ENCODE data around the gene TRIM9. TPM values are rescaled to one million over a fixed set of nuclear protein-coding genes. Genes with fewer than 3 reads are reported as not detected.

Gene TRIM9
- total and polyA plus RNA-seq, 2 donors (not counting 3 experiments of a cell fraction or from before 2014, with no cell fraction given), result not detected

- H3K79me2 ChIP-seq (ENCODE audit: control insufficient read depth, insufficient read depth, low read length), result no peaks in the 10 kb centered on the region
- FAIRE-seq, result no peak
- BruUV-seq (replicated peaks), result no TSS peak
- H3K9me3 ChIP-seq (replicated peaks; ENCODE audit: control insufficient read depth, insufficient read depth, low read length), result no peaks in the 10 kb centered on the region
- TF ChIP-seq POLR2AphosphoS5 (IDR thresholded peaks at IDR 0.05; ENCODE audit: insufficient read depth, low read depth, low read length), result no peak
- no peak for TF ChIP-seq JUN (IDR thresholded peaks at IDR 0.05; ENCODE audit: borderline replicate concordance, insufficient read depth, insufficient read length, low read depth)
- no peak for TF ChIP-seq GATA2 (IDR thresholded peaks at IDR 0.05; ENCODE audit: insufficient read depth, insufficient read length, low read depth, low read length)
- no peak for TF ChIP-seq MYC (IDR thresholded peaks at IDR 0.05; ENCODE audit: low read depth, low read length)
- TF ChIP-seq MAX (IDR thresholded peaks at IDR 0.05; ENCODE audit: insufficient read depth, insufficient read length), result no peak
- no peak for TF ChIP-seq CTCF (IDR thresholded peaks at IDR 0.05; ENCODE audit: extremely low read depth in 1 of 2, insufficient read depth in 1 of 2, low read depth in 1 of 2, low read length in 2 of 2)
- TF ChIP-seq POLR2A (IDR thresholded peaks at IDR 0.05; ENCODE audit: low read depth, low read length), result no peak
- TF ChIP-seq EZH2 (IDR thresholded peaks at IDR 0.05; ENCODE audit: borderline replicate concordance, low read depth, low read length, severe bottlenecking), result no peak
- no peak for TF ChIP-seq FOS (IDR thresholded peaks at IDR 0.05; ENCODE audit: borderline replicate concordance, insufficient read depth, low read length)
- ChIA-PET POLR2A (interaction anchor here (0.6 kb wide), 1 partner anchor 106 kb away, joined by 3 read pairs; no protein-coding TSS in a partner anchor), CTCF (no interaction called here)
- no peaks in the 10 kb centered on the region for H3K36me3 ChIP-seq (ENCODE audit: control insufficient read depth in 2 of 2, extremely low read depth in 1 of 2, insufficient read depth in 2 of 2, low read length in 2 of 2)
- DNase-seq (ENCODE audit: low read depth, low spot score), result no peak
- H2AFZ ChIP-seq (ENCODE audit: low read depth, low read length), result no peak overlapping the region
- dilution Hi-C loops (cut with MboI; ENCODE audit: extremely low pct_ligation_motif_present, low sequenced_read_pairs), result no loop called here
- intact Hi-C loops (cut with micrococcal nuclease), result no loop called here
- H3K4me3 ChIP-seq (replicated peaks in 1 of 3; ENCODE audit: insufficient read depth in 1 of 3, low read depth in 1 of 3, low read length in 3 of 3), result no peak overlapping the region
- H3K27me3 ChIP-seq (ENCODE audit: control insufficient read depth in 2 of 2, insufficient read depth in 2 of 2, low read length in 2 of 2), result peaks cover 19 to 37% of the 10 kb centered on the region in 2 experiments
- H3K9ac ChIP-seq (replicated peaks; ENCODE audit: extremely low read depth, insufficient read depth, low read length), result no peak overlapping the region
- H3K4me1 ChIP-seq (ENCODE audit: control insufficient read depth, extremely low read depth, insufficient read depth, low read length), result no peaks in the 10 kb centered on the region
- H3K4me2 ChIP-seq (ENCODE audit: insufficient read depth, low read length), result no peak overlapping the region
- H4K20me1 ChIP-seq (replicated peaks; ENCODE audit: control insufficient read depth, extremely low read depth, insufficient read depth, low read length), result no peaks in the 10 kb centered on the region
- H3K9me1 ChIP-seq (replicated peaks; ENCODE audit: control insufficient read depth, extremely low read depth, insufficient read depth, low read length), result no peaks in the 10 kb centered on the region
- no peak overlapping the region for H3K27ac ChIP-seq (ENCODE audit: insufficient read depth, low read depth, low read length)
These were observed 109.6 kb downstream of the TRIM9 start for GRCh38 chr14:50985124-50985858.

Data from endothelial cell of umbilical vein (primary cell).